Ovary (tissue), 3 donors: ENCODE measurements around the gene APBB2.

Source experiments
- CTCF ChIP-seq, 3 donors: fragments of 450-650 bp in 2 of 3; fragments of 200-600 bp in 1 of 3; IDR thresholded peaks; one replicate each; pipeline versions ENCODE4 v1.5.1 to v1.8.0; 2016 to 2022; ENCODE audit warnings: antibody characterized with exemption in 3 of 3, mild to moderate bottlenecking in 1 of 3
- EP300 ChIP-seq: sonication (generic); formaldehyde crosslinking; IDR thresholded peaks from one replicate; pipeline ENCODE4 v1.6.1; 2017; ENCODE audit warnings: antibody characterized with exemption
- POLR2A ChIP-seq: fragments of 450-650 bp; IDR thresholded peaks from one replicate; pipeline ENCODE4 v1.6.1; 2017; ENCODE audit warnings: antibody characterized with exemption, mild to moderate bottlenecking, moderate library complexity
- donor health status: DM: no; HTN: no; CAD: no.

DNA sequence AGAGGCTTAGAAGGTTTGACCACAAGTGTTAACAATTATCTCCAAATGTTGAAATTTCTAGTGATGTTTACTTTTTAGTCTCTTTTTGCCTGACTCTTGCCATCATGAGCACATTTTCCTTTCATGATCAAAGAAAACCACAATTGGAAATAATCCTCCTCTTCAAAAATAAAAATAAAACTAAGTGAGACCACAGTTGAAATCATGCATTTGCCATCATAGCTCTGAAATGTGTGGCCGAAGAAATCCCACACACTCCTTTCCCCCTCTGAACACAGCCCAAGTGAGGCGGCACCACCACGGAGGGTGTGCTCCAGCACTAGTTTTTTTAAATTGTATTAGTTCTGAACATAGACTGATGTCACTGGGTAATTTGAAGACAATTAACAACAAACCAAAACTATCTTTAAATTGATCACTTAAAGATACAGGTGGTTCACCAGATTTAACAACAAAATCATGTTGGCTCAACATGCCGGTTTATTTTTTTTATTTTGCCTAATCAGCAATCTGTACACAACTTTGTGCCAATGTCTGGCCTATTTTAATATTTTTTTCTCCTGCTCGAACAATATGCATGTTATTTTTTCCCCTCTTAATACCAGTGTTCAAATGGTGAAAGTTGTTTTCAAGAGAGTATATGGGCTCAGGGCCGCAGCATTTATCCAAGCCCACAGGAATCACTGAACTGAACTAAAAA, 17.6 kb downstream of the APBB2 start:
- TF ChIP-seq CTCF (IDR thresholded peaks at IDR 0.05) (no peak), POLR2A (no peak), EP300 (no peak)
